Pulmonary artery endothelial cell (primary cell): ENCODE results near the gene CERKL. TPM values are rescaled to one million over a fixed set of nuclear protein-coding genes. Genes with fewer than 3 reads are reported as not detected.
"Not testable (repeated sequence)": the region's sequence is repeated elsewhere in the genome, so short reads cannot be mapped to it uniquely, and the experiment has no call there.

Experiments
- DNase-seq: peaks from one replicate; pipeline ENCODE4 v3.0.0-alpha.2; 2011; ENCODE audit warnings: low read depth, low spot score
- total RNA-seq: library from RNA; depleted of rRNA; stranded (reverse); fragments of >200 nt; gene quantifications from 2 replicates; pipeline ENCODE4 v1.2.3, GENCODE V29; 2014

CERKL gene, protein sequence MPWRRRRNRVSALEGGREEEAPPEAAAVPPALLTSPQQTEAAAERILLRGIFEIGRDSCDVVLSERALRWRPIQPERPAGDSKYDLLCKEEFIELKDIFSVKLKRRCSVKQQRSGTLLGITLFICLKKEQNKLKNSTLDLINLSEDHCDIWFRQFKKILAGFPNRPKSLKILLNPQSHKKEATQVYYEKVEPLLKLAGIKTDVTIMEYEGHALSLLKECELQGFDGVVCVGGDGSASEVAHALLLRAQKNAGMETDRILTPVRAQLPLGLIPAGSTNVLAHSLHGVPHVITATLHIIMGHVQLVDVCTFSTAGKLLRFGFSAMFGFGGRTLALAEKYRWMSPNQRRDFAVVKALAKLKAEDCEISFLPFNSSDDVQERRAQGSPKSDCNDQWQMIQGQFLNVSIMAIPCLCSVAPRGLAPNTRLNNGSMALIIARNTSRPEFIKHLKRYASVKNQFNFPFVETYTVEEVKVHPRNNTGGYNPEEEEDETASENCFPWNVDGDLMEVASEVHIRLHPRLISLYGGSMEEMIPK
- total RNA-seq = not detected in 2 replicates

DNA sequence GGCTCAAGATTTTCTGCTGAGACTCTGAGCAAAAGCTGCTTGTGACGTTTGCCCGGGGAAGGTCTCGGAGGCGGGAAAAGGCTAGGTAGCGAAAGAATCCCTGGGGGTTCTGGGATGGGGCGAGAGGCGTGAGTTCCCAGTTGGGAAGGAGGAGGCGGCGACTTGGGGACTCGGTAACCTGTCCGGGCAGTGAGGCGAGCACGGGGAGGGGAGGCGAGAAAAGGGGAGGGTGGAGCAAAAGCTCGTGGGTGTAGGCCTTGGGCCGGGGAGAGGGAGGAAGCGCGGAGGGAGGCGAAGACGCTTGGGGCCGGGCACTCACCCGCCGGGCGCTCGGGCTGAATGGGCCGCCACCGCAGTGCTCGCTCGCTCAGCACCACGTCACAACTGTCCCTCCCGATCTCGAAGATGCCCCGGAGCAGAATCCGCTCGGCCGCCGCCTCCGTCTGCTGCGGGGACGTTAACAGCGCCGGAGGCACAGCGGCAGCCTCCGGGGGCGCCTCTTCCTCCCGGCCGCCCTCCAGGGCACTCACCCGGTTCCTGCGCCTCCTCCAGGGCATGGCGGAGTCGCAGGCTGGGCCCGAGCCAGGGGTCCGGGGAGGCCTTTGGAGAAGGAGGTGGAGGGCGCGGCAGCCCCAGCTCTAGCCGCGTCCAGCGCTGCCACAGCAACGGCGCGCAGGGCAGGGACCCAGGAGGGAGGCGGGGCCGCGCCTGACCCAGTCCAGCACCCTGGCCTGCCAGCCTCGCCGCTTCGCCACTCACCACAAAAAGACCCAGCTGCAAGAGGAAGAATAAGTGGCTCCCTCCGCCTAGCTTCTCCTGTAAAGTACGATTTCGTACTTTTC is at the start of gene CERKL:
Gene CERKL, minus strand, starts transcription at position 656 of the 842 bp plus-strand sequence. Its CDS starts 99 bp downstream, at position 557.
- no peak for DNase-seq

DNA sequence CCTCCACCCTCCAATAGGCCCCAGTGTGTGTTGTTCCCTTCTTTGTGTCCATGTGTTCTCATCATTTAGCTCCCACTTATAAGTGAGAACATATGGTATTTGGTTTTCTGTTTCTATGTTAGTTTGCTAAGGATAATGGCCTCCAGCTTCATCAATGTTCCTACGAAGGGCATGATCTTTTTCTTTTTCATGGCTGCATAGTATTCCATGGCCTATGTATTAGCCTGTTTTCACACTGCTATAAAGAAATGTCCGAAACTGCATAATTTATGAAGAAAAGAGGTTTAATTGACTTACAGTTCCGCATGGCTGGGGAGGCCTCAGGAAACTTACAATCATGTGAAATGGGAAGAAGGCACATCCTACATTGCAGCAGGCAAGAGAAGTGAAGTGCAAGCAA is 45.6 kb upstream of the CERKL start:
- DNase-seq = not testable (repeated sequence)

DNA sequence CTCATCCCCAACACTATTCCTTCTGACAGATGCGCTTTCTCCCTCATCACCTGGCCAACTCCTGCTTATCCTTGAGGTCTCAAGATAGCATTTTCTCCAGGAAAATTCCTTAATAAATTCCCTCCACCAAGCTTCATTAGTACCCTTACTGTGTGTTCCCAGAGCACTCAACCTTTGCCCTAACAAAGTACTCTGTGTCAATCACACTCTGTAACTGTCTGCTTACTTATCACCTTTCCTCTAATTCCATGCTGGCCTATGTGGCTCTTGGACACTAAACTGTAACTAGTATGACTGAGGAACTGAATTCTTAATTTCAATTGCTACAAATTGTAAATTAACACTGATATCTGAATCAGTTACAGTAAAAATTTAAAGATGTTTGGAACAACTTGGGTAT is 41.3 kb upstream of the CERKL start:
- no peak for DNase-seq

DNA sequence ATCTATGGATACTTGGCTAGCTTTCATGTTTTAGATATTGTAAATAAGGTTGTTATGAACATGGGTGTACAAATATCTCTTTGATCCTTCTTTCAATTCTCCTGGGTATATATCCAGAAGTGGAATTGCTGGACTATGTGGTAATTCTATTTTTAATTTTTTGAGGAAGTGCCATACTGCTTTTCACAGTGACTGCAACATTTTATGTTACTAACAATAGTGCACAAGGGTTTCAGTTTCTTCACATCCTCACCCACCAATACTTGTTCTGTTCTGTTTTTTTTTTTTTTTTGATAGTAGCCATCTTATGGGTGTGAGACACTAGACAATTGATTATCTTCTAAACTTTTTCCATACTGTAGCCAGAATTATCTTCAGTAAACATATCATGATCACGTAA is 40.7 kb upstream of the CERKL start:
- no peak for DNase-seq

DNA sequence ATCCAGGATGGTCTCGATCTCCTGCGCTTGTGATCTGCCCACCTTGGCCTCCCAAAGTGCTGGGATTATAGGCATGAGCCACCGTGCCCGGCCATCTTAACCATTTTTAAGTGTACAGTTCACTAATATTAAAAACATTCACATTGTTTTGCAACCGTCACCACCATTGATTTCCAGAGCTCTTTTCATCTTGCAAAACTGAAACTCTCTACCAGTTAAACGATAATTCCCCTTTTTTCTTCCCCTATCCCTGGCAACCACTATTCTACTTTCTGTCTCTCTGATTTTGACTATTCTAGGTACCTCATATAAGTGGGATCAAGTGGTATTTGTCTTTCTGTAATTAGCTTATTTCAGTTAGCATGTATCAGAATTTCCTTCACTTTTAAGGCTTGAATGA is 40.2 kb upstream of the CERKL start:
- DNase-seq = no peak

DNA sequence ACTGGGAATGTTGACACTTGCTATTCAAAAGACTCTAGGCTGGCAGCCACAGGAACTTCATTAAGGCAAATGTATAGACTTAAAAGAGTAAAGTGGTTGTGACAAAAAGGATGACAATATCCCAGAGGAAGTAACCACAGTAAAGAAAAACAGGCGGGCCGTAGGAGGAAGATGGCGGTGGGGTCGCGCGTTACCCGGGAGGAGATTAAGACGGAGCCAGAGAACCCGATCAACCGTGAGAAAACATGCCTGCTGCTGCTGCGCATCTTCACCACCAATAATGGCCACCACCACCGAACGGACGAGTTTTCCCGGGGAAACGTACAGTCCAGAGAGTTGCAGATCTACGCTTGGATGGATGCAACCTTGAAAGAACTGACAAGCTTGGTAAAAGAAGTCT is 37.4 kb upstream of the CERKL start:
- no peak for DNase-seq

DNA sequence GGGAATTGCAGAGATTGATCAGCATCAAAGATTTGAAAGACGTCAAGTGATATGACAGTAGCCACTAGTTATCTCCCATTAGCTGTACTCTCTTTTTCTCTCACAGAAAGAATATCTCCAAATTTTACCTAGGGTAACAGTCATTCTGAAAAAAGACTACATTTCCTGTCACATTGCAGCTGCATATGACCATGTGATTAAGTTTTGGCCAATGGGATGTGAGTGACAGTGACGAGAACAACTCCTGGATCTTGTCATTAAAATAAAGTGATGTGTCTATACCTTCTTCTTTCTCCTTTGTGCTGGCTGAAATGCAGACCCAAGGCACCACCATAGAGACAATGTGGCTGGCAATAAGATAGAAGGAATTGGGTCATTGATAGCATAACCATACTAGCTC is 34.0 kb upstream of the CERKL start:
- no peak for DNase-seq

DNA sequence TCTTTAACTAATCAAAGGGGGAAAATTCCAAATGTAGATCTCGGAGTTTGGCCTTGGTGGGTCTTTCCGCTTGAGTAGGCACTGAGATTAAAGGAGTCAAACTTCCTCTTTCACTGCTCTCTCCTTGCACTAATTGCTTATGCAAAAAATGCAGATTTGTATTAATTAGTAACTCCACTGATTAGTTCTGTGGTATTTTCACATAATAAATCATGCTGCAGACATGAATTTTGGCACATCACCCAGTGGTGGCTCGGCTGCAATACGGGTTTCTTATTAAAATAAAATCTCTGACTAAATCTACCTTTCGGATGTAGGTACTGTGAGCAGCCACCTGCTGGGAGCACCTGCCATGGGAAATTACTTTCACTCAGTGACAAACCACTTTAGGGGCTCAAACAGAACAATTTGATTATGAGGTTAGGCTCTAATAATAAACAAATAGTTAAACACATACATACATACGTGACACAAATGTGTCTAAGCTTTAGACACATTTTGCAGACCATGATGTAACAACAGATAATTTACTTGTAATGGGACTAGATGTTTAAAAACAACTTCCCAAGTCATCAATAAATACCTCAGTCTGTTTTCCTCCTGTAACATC is 29.8 kb upstream of the CERKL start:
- DNase-seq = no peak

DNA sequence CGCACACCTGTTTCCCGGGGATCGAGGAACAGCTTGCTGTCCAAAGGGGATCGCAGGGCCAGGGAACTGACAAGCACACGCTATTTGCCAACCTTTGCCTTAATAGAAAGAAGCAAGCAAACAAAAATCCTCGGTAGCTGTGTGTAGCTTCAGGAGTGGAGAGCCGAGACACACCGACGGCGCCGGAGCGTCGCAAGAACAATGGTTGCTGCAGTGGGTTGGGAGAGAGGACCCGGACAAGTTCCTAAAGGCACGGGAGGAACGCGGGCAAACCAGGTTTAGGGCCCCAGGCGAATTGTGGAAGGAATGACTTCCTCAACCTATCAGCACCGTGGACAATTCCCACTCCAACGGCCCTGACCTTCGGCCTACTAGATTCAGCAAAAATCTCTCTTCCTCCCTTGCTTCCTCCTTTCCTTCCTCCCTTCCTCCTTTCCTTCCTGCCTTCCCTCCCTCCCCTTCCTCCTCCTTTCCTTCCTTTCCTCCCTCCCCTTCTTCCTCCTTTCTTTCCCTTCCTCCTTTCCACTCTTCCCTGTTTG is 28.3 kb upstream of the CERKL start:
- no peak for DNase-seq

DNA sequence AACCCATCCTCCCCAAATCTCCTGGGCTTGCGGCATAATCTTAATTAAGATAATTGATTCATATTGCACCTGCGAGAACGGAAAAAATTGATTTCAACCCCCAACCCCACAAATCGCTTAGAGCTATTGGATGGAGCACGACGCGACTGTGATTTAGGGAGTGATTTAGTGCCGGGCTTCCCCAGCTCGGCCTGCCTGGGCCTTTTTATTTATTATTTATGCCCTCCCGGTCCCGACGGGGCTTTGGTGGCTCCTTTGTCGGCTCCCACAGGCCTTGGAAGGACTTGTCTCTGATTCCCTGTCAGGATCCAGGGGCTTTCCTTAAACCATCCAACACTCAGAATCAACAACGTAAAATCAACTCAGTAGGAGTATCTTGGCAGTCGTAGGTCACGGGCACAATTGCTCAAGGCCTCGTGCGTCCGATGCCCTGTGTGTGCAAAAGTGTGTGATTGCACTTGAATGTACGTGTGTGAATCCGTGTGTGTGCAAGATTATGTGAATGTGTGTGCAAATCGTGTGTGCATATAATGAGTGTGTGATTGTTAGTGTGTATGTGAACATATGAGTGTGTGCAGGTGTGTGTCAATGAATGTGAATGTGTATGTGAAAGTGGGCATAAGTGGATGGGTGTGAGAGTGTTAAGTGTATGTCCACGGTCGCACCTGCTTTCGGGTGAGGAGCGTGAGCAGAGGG is 27.7 kb upstream of the CERKL start:
- DNase-seq = no peak

DNA sequence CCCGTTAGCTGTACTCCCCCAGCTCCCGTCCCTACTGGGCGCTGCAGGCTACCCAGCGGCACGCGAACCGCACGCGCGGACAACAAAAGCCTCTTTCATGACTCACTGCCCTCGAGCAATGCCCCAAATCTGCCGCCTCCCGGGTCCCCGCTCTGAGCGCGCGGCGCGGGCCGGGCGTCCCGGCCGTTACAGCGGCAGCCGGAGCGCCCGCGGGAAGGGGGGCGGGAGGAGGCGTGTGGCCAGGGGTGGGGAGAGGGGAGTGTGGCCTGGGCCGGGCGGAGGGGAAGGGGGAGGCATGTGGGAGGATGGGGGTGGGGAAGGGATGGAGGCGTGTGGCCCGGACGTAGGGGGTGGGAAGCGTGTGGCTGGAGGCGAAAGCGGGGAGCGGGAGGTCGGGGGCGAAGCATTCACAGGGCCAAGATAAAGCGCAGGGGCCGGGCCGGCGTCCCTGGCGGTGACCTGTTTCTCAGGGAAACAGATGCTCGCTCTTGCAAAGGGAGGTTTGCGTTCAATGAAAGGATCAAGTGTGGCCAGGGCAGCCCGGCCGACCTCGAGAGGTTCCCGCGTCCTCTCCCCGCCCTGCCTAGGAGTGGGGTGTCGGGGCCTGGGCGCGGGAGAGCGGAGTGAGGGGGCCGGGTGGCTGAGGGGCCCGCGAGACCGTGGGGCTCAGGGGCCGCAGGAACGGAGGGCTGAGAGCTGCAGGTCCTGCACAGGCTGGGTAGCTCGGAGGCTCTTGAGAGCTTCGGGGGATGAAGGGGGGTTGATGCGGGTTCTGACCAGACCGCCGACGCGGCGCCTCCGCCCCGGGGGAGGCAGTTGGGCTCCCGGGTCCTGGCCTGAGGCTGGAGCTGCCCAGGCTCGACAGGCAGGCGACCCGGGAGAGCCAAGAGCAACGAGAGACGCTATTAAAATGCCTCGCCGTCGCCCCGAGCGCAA is 26.9 kb upstream of the CERKL start:
- DNase-seq = no peak

DNA sequence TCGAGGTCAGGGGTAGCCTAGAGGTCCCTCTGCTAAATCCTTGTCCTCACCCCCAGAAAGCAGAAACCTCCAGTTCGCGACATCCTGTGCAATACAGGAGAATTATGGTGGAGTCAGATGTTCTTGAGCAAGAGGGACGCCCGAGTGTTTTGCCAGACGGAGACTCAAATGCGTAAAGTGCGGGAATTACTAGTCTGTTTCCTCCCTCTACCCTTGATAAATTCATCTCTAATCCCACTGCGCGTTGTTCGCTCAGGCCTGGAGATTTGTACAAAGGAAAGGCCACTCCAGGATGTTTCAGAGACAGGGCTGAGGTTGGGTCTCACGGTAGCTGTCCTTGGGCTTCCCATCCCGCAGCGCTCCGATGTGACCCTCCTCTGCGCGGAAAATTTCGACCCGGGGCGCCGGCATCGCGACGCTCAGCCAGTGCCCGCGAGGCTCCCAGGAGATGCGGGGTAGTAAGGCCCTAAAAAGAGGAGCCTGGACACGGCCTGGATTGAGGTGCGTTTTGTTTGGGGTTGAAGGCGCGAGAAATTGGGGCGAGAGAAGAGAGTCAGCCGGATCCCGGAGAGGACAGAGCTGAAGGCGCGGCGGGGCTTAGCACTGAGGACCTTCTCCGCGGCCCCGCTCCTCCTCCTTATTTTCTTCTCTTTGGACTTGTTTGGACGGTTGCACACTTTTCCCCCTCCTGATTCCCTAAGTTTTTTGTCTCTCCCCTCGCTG is 26.1 kb upstream of the CERKL start:
- no peak for DNase-seq

DNA sequence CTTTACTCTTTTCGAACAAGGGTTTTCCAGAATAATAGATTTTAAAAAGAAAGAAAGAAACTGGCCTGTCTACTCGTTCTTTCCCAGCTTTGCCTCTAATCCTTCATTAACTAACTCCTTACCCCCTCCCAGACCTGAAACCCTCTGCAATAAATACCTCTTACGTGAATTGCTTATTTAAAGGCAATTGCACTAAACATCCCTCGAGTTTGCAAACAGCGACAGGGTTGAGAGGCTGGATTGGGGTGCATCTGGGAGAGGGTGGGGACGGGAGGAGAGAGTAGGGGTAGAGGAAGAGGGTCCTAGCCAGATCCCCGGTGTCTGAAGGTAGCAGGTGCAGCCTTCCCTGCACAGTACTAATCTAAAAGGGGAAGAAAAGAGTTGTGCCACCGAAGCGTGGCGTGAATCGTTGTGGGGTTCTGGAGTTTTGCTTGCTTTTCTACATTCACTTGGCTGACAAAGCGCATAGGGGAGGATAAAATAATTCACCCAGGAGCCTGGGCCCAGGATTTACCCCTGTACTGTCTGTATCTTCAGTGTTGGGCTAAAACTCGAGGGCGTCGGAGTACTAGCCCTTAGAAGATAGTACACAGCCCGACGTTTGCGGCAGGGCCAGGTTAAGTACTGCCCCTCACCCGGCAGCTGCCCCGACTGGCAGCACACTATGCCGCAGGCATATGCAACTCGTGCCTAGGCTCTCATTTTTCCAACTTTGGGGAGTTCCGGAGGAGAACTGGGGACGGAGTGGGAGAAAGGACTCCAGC is 25.3 kb upstream of the CERKL start:
- DNase-seq = no peak

DNA sequence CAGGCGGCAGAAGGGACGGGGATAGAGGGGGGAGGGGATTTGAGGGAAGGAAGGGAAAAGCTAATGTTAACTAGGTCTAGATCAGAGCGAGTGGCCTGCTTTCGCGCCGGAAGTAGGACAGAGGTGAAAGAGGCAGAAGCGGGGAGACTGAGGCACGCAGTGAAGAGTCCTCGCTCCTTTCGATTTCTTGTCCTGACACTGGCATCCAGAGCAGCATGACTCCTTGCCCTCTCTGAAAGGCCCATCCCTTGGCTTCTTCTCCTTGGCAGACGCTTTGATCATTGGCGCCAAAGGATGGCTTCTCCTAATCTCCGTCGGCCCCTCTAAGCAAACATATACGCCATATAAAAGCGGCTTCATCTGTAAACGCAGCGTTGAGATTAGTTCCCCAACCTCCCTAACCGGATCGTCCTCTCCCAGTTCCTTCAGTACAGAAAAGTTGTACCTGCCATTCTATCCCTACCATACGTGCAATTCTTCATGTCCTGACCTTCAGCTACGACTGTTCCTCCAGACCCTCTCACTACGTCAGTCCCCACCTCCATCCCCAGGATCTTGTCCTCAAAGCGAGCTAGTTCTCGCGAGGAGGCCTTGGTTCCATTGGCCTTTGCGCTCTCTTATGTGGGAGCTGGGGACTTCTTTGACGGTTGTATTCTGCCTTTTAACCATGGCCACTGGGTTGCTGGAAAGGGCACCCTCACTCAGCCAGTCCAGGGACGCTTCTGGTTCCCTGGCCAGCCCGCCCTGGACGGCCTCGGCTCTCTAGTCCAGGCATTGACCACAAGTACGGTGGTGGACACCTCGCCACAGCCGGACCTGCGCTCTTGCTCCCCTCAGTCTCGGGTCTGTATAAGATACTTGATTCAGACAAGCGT is 24.3 kb upstream of the CERKL start:
- DNase-seq = no peak

DNA sequence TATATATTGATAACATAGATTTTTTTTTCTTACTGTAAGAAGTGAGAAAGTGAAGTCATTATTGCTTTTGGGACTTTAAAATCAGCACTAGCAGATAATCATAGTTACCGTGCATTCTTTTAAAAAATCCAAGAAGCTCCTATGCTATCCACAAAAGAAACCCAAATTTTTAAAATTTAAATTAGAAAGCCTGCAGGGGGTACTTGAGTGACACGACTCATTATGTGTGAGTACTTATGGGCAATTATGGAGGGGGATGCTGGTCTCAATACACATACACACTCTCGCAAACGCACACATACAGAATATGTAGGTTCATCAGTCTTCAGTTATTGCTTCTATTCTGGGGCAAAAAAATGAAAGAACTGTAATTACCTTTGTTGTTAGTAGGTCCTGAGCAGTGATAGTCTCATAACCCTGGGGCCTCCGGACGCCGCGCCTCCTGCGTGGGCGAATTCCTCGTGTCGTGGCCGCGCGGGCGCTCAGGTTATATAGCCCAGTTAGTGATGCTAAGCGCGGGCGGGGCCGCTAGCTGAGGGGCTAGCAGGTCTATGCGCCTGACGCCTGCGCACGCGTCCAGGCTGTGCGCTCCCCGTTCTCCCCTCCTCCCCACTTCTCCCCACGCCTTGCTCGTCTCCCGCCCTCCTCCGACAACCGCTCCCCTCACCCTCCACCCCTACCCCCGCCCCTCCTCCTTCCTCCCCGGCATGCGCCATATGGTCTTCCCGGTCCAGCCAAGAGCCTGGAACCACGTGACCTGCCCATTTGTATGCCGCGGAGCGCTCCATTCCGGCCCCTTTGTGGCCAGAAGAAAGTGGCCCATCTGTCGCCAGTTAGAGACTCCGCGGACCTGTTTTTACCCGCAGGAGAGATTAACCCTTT is 23.4 kb upstream of the CERKL start, which contains the start of gene NEUROD1:
Gene NEUROD1, minus strand, starts transcription at position 463 of the 882 bp plus-strand sequence. CDS start 1,657 bp downstream, outside the sequence.
- DNase-seq = no peak

DNA sequence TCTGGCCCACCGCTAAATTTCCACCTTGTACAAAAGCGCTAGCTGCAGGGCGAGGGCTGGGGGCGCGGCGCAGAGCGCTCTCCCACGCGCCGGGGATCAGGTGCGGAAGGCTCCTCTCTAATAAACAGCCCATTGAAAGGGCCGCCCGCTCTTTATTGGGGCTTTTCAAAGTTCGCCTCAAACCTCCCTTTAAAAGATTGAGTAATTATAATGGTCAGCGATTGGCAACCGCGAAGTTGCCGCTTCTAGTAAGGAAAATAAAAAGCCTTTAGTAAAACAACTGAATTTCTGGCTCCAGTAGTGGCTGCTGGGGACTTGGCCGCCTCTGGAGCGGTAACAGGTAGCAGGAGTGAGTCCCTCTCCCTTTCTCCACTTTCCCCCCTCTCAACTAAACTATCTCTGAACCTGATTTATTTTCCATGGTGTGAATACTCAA is 22.7 kb upstream of the CERKL start:
- no peak for DNase-seq
